Measurements from ENCODE around the gene UVRAG. TPM values are rescaled to one million over a fixed set of nuclear protein-coding genes. Genes with fewer than 3 reads are reported as not detected.

Gene UVRAG
- total and polyA plus RNA-seq, 2 of the 4 experiments (the other 2 are of a cell fraction): 5.6 to 10.9 TPM

- TF ChIP-seq CEBPB (IDR thresholded peaks at IDR 0.05; ENCODE audit: low read depth, low read length) (no peak), FOS (IDR thresholded peaks at IDR 0.05; ENCODE audit: low read depth, low read length) (no peak), SMC3 (IDR thresholded peaks at IDR 0.05; ENCODE audit: low read depth, low read length) (no peak), MXI1 (IDR thresholded peaks at IDR 0.05; ENCODE audit: borderline replicate concordance, low read depth, low read length) (no peak)
These were observed 21.0 kb upstream of the UVRAG start (continued) for GRCh38 chr11:75793966-75794365.

GRCh38 chr11:75795276-75796090 is 19.5 kb upstream of the UVRAG start:
- Histone ChIP-seq H3K4me3 (ENCODE audit: insufficient read depth, low read depth, low read length) (no peak overlapping the region), H2BK120ac (ENCODE audit: low read depth, low read length) (no peak overlapping the region), H3K9me1 (ENCODE audit: insufficient read depth, low read length) (peaks cover 3% of the 10 kb centered on the region; the same call in 1 of the 2 replicates), H3K14ac (replicated peaks; ENCODE audit: low read depth, low read length) (no peak overlapping the region), H2AFZ (replicated peaks; ENCODE audit: low read length, poor library complexity) (no peak overlapping the region), H2BK20ac (ENCODE audit: low read depth, low read length) (no peak overlapping the region), H3K4ac (ENCODE audit: low read depth, low read length) (no peak overlapping the region), H4K20me1 (ENCODE audit: insufficient read depth, low read length) (no peaks in the 10 kb centered on the region), H2AK9ac (replicated peaks; ENCODE audit: low read depth, low read length, poor library complexity) (no peak overlapping the region), H3K36me3 (ENCODE audit: control insufficient read depth, insufficient read depth, low read length) (no peaks in the 10 kb centered on the region), H3K9me3 (ENCODE audit: control insufficient read depth, insufficient read depth, low read length) (no peaks in the 10 kb centered on the region), H4K91ac (ENCODE audit: insufficient read depth, low read depth, low read length) (no peak overlapping the region), H3K27me3 (ENCODE audit: control insufficient read depth, insufficient read depth, low read length) (peaks cover 21% of the 10 kb centered on the region), H3K4me2 (ENCODE audit: low read depth, low read length) (no peak overlapping the region), H3K27ac (ENCODE audit: insufficient read depth, low read length) (no peak overlapping the region), H2BK5ac (ENCODE audit: low read depth, low read length, poor library complexity, severe bottlenecking) (no peak overlapping the region), H2AK5ac (ENCODE audit: low read depth, low read length) (no peak overlapping the region; the same call in 1 of the 2 replicates), H3K4me1 (ENCODE audit: control insufficient read depth, insufficient read depth, low read length) (peaks cover 2% of the 10 kb centered on the region), H3K56ac (ENCODE audit: extremely low read depth, insufficient read depth, low read length) (no peak overlapping the region), H4K5ac (ENCODE audit: low read depth, low read length) (no peak overlapping the region), H3K18ac (ENCODE audit: low read depth, low read length) (no peak overlapping the region), H3K23ac (ENCODE audit: low read depth, low read length) (no peak overlapping the region), H3K9ac (ENCODE audit: low read depth, low read length) (no peak overlapping the region), H3K79me1 (ENCODE audit: low read depth in 1 of 2, low read length in 2 of 2) (no peaks in the 10 kb centered on the region), H2BK15ac (ENCODE audit: low read depth, low read length) (no peak overlapping the region), H4K8ac (ENCODE audit: low read depth in 2 of 2, low read length in 2 of 2) (no peak overlapping the region)
- ATAC-seq (ENCODE audit: low read depth) (no peak), DNase-seq (no peak)
- 60% methylated on average over 1 of the region's 4 CpGs; no CpG with 5 or more reads in 1 of the 2 experiments for WGBS, 2 experiments (ENCODE audit: extremely low coverage in 2 of 2, insufficient read length in 1 of 2)
- CTCF ChIA-PET: no interaction called here
- in situ Hi-C loops (cut with MboI; ENCODE audit: low sequenced_read_pairs) (no loop called here), intact Hi-C loops (cut with micrococcal nuclease) (no loop called here), dilution Hi-C loops (cut with HindIII; ENCODE audit: low sequenced_read_pairs, unreplicated experiment) (no loop called here)
- POLR2A ChIA-PET (ENCODE audit: unreplicated experiment): no interaction called here
- BruUV-seq (replicated peaks): no TSS peak
- TF ChIP-seq CHD1 (IDR thresholded peaks at IDR 0.05; ENCODE audit: low read depth, low read length) (no peak), USF2 (IDR thresholded peaks at IDR 0.05; ENCODE audit: low read depth, low read length) (no peak), FOS (IDR thresholded peaks at IDR 0.05; ENCODE audit: low read depth, low read length) (no peak), RCOR1 (IDR thresholded peaks at IDR 0.05; ENCODE audit: insufficient replicate concordance, low read length) (no peak), MAZ (IDR thresholded peaks at IDR 0.05; ENCODE audit: borderline replicate concordance, low read depth, low read length) (no peak), SMC3 (IDR thresholded peaks at IDR 0.05; ENCODE audit: low read depth, low read length) (no peak), RAD21 (IDR thresholded peaks at IDR 0.05; ENCODE audit: low read length) (no peak), MAFK (IDR thresholded peaks at IDR 0.05; ENCODE audit: low read depth, low read length) (no peak), BHLHE40 (IDR thresholded peaks at IDR 0.05; ENCODE audit: low read depth, low read length) (no peak), CTCF (conservative IDR thresholded peaks at IDR 0.05; ENCODE audit: low read depth, low read length) (no peak), MXI1 (IDR thresholded peaks at IDR 0.05; ENCODE audit: borderline replicate concordance, low read depth, low read length) (no peak), CEBPB (IDR thresholded peaks at IDR 0.05; ENCODE audit: low read depth, low read length) (no peak)

Measured in IMR-90 (cell line).